Sigmoid colon (tissue), 7 donors: Measurements from ENCODE around the gene SLC24A1. TPM values are rescaled to one million over a fixed set of nuclear protein-coding genes. Genes with fewer than 3 reads are reported as not detected.

Source experiments
- DNase-seq: peaks from one replicate; pipeline ENCODE4 v3.0.0-alpha.2; 2019
- H3K27ac ChIP-seq, 4 donors: fragments of 200-600 bp; sonication (generic); one replicate each; pipeline ENCODE4 v1.5.1; 2016 to 2019; ENCODE audit warnings: mild to moderate bottlenecking in 1 of 4
- H3K27me3 ChIP-seq, 3 donors: fragments of 200-600 bp; sonication (generic); one replicate each; pipeline ENCODE4 v1.5.1; 2019; ENCODE audit warnings: mild to moderate bottlenecking in 1 of 3
- H3K36me3 ChIP-seq, 4 donors: fragments of 200-600 bp; sonication (generic); one replicate each; pipeline ENCODE4 v1.5.1; 2016 to 2019
- H3K4me1 ChIP-seq, 4 donors: fragments of 200-600 bp; sonication (generic); one replicate each; pipeline ENCODE4 v1.5.1; 2017 to 2019
- H3K4me3 ChIP-seq, 4 donors: fragments of 200-600 bp; sonication (generic); one replicate each; pipeline ENCODE4 v1.5.1; 2017 to 2019; ENCODE audit warnings: mild to moderate bottlenecking in 2 of 4, moderate library complexity in 1 of 4
- H3K9me3 ChIP-seq, 4 donors: fragments of 200-600 bp in 3 of 4; sonication (generic) in 3 of 4; one replicate each; pipeline versions ENCODE4 v1.5.1 to v1.6.1; 2013 to 2019
- CTCF ChIP-seq, 4 experiments: fragments of 450-650 bp in 3 of 4; fragments of 200-600 bp in 1 of 4; IDR thresholded peaks; one replicate each; pipeline ENCODE4 v1.5.1; 2016 to 2019; ENCODE audit warnings: antibody characterized with exemption in 4 of 4, mild to moderate bottlenecking in 3 of 4, moderate library complexity in 2 of 4
- EP300 ChIP-seq, 4 donors: sonication (generic); formaldehyde crosslinking; IDR thresholded peaks; one replicate each; pipeline ENCODE4 v1.6.1; 2017; ENCODE audit warnings: antibody characterized with exemption in 4 of 4
- POLR2A ChIP-seq, 2 donors: fragments of 450-650 bp; IDR thresholded peaks; one replicate each; pipeline ENCODE4 v1.6.1; 2016; ENCODE audit warnings: antibody characterized with exemption in 2 of 2, mild to moderate bottlenecking in 2 of 2, moderate library complexity in 2 of 2
- POLR2AphosphoS5 ChIP-seq, 4 donors: sonication (generic); formaldehyde crosslinking; IDR thresholded peaks; one replicate each; pipeline ENCODE4 v1.6.1; 2017; ENCODE audit warnings: antibody characterized with exemption in 4 of 4
- WGBS, 2 donors: extraction: QIAGEN DNeasy Blood & Tissue Kit; methylation state at CpG; one replicate each; pipeline ENCODE4 v1.1.7; 2013; 5-methylcytosine and 5-hydroxymethylcytosine counted together
- intact Hi-C: fragments of 100-400 bp; cut with DNase I; formaldehyde crosslinking; loops from one replicate; pipeline ENCODE4 v1.15.1; 2023
- polyA plus RNA-seq, 3 donors: library from polyadenylated mRNA; stranded (reverse); fragments of 200-250 nt; gene quantifications; one replicate each; pipeline ENCODE4 v1.2.3, GENCODE V29; 2013
- total RNA-seq, 4 donors: library from RNA; depleted of rRNA; stranded (reverse); fragments of >200 nt; gene quantifications; one replicate each; pipeline ENCODE4 v1.1.0, GENCODE V29; 2016
- donor health status: healthy with polysubstance abuse.
- donor health status: Bipolar disorder and iron deficiency.
- donor health status: healthy.

SLC24A1 gene
- total and polyA plus RNA-seq, 7 donors, result 3.3 to 6.0 (median 4.2) TPM

GRCh38 chr15:65632780-65633375, 11.1 kb downstream of the SLC24A1 start:
- no peak for DNase-seq
- Histone ChIP-seq H3K4me3 (no peak overlapping the region), H3K9me3 (no peaks in the 10 kb centered on the region), H3K27me3 (no peaks in the 10 kb centered on the region), H3K36me3 (no peaks in the 10 kb centered on the region), H3K4me1 (no peaks in the 10 kb centered on the region), H3K27ac (no peak overlapping the region)
- intact Hi-C loops, result no loop called here
- WGBS, 2 donors, result 83 to 86% methylated on average over 4 of the region's 4 CpGs
- TF ChIP-seq POLR2A (IDR thresholded peaks at IDR 0.05) (no peak), CTCF (IDR thresholded peaks at IDR 0.05) (no peak), EP300 (IDR thresholded peaks at IDR 0.05) (no peak), POLR2AphosphoS5 (IDR thresholded peaks at IDR 0.05) (no peak)

GRCh38 chr15:65633752-65634151, 12.0 kb downstream of the SLC24A1 start:
- 84 to 90% methylated on average over 2 of the region's 2 CpGs for WGBS, 2 donors
- Histone ChIP-seq H3K27me3 (no peaks in the 10 kb centered on the region), H3K27ac (no peak overlapping the region), H3K36me3 (no peaks in the 10 kb centered on the region), H3K9me3 (no peaks in the 10 kb centered on the region), H3K4me3 (no peak overlapping the region), H3K4me1 (peaks cover 0 to 6% (median 3%) of the 10 kb centered on the region in 4 donors)
- TF ChIP-seq POLR2A (IDR thresholded peaks at IDR 0.05), result no peak
- TF ChIP-seq CTCF (IDR thresholded peaks at IDR 0.05), result no peak
- TF ChIP-seq POLR2AphosphoS5 (IDR thresholded peaks at IDR 0.05), result no peak
- no peak for TF ChIP-seq EP300 (IDR thresholded peaks at IDR 0.05)
- DNase-seq, result no peak
- intact Hi-C loops, result no loop called here

- H3K27ac ChIP-seq, result no peak overlapping the region
- DNase-seq, result no peak
- H3K4me3 ChIP-seq, result no peak overlapping the region
- TF ChIP-seq POLR2A (IDR thresholded peaks at IDR 0.05) (no peak), EP300 (IDR thresholded peaks at IDR 0.05) (no peak), CTCF (IDR thresholded peaks at IDR 0.05) (no peak), POLR2AphosphoS5 (IDR thresholded peaks at IDR 0.05) (no peak)
- no peaks in the 10 kb centered on the region for H3K27me3 ChIP-seq
- intact Hi-C loops, result no loop called here
- WGBS, 2 donors, result 83 to 85% methylated on average over 1 of the region's 1 CpG
- no peaks in the 10 kb centered on the region for H3K36me3 ChIP-seq
- no peaks in the 10 kb centered on the region for H3K9me3 ChIP-seq
- peaks cover 0 to 8% (median 5%) of the 10 kb centered on the region in 4 donors for H3K4me1 ChIP-seq
Observed at GRCh38 chr15:65634356-65634755, 12.6 kb downstream of the SLC24A1 start.

GRCh38 chr15:65638109-65638508, 16.4 kb downstream of the SLC24A1 start:
- DNase-seq, result no peak
- Histone ChIP-seq H3K27ac (no peak overlapping the region), H3K27me3 (no peaks in the 10 kb centered on the region), H3K4me1 (peaks cover 0 to 8% (median 5%) of the 10 kb centered on the region in 4 donors), H3K4me3 (no peak overlapping the region), H3K9me3 (no peaks in the 10 kb centered on the region), H3K36me3 (no peaks in the 10 kb centered on the region)
- intact Hi-C loops, result loop anchor here (2.0 to 5.0 kb wide), 2 partner anchors 219 to 654 kb away; partner anchors contain the start of gene DIS3L
- WGBS, 2 donors, result 91 to 93% methylated on average over 5 of the region's 5 CpGs
- TF ChIP-seq POLR2A (IDR thresholded peaks at IDR 0.05) (no peak), CTCF (IDR thresholded peaks at IDR 0.05) (no peak), EP300 (IDR thresholded peaks at IDR 0.05) (no peak), POLR2AphosphoS5 (IDR thresholded peaks at IDR 0.05) (no peak)

GRCh38 chr15:65638681-65639089, 16.9 kb downstream of the SLC24A1 start:
- Histone ChIP-seq H3K27me3 (no peaks in the 10 kb centered on the region), H3K4me3 (peak overlapping the region in 2 of 4 donors; percentile 19 to 21), H3K36me3 (no peaks in the 10 kb centered on the region), H3K4me1 (peaks cover 0 to 8% (median 5%) of the 10 kb centered on the region in 4 donors), H3K9me3 (no peaks in the 10 kb centered on the region), H3K27ac (no peak overlapping the region)
- 4 to 7% methylated on average over 3 of the region's 3 CpGs for WGBS, 2 donors
- TF ChIP-seq EP300 (IDR thresholded peaks at IDR 0.05), result no peak
- TF ChIP-seq CTCF (IDR thresholded peaks at IDR 0.05), result peak; percentile 54 to 85 (median 78)
- intact Hi-C loops, result loop anchor here (2.0 to 5.0 kb wide), 2 partner anchors 218 to 654 kb away; partner anchors contain the start of gene DIS3L
- no peak for DNase-seq
